Measurements from ENCODE around the gene CHRND.

Gene CHRND

DNA sequence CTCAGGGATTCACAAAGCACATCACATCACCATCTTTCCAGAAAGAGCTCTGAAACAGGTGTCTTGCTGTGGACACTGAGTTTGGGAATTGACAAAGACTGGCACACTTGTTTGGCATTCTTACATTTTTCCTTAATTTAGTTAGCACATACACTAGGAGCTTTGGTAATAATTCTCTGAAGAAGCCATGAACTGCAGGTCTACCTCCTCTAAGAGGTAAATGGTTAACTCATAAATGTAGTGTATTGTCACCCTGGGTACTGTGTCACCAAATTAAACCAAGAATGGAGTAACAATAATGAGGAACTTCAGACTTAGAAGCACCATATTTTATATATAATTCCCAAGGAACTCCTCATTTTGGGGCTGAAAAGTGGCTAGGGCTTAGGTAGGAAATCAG lies 47.1 kb downstream of the CHRND start:
- no peak for DNase-seq (ENCODE audit: low spot score)

GRCh38 chr2:232573771-232574435 lies 47.9 kb downstream of the CHRND start:
- DNase-seq (ENCODE audit: low spot score): no peak

- DNase-seq (ENCODE audit: low spot score): no peak
Observed at GRCh38 chr2:232574674-232575403, 48.9 kb downstream of the CHRND start.

- DNase-seq (ENCODE audit: low spot score): no peak
Observed at GRCh38 chr2:232575404-232575746, 49.4 kb downstream of the CHRND start.

DNA sequence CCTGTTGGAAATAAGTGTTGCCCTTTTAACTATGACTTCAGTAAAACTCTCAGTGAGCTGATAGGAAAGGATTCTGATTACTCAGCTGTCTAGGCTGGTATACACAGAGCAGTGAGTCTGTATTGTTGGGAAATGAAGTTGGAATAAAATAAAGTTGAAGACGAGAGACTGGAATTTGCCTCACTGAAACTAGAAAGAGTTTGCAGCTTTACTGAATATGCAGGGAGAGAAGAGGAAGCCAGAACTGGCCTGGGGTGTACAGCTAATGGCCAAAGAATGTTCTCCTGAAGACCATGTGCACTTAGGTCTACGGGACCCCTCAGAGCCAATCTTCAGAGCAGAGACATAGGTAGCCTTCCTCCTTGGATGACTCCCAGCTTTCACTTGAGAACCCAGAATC lies 51.0 kb downstream of the CHRND start:
- DNase-seq (ENCODE audit: low spot score): no peak

DNA sequence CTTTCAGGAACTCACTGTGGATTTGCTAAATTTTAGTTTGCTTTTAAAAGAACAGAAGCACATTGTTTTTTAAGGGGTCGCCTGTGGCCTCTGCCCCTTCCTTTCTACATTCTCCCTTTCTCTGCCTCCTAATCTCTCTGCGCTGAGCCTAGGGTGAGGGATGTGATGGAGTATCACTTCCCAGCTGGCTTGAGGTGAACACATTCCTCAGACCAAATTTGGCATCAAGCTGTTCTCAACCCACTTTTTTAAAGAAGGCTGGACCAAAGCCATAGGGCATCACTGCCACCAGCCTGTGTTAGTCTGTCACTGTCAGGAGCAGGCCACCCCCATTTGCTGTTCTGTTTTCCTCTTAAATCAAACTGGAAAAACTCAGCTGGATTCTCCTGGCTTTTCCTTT lies 51.9 kb downstream of the CHRND start:
- DNase-seq (ENCODE audit: low spot score): no peak

GRCh38 chr2:232578626-232579025 lies 52.7 kb downstream of the CHRND start:
- no peak for DNase-seq (ENCODE audit: low spot score)

GRCh38 chr2:232580648-232580981 lies 54.7 kb downstream of the CHRND start:
- DNase-seq (ENCODE audit: low spot score): no peak

DNA sequence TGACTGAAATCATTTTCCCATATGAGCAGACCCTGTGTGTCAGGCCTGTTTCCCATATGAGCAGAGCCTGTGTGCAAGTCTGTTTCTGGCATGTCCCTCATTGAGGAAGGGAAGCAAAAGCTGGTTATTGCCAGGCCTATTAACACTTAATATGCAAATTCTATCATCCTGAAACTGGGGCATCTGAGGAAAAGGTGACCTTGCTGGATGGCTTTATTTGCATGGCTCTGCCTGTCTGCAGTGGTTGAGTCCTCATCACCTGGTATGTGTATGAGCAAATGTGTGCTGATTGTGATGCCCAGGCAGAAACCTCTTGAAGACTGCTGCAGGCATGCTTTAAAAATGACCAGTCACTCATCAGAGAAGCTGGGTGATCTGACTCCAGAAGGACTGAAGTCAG lies 55.8 kb downstream of the CHRND start:
- DNase-seq (ENCODE audit: low spot score): no peak

DNA sequence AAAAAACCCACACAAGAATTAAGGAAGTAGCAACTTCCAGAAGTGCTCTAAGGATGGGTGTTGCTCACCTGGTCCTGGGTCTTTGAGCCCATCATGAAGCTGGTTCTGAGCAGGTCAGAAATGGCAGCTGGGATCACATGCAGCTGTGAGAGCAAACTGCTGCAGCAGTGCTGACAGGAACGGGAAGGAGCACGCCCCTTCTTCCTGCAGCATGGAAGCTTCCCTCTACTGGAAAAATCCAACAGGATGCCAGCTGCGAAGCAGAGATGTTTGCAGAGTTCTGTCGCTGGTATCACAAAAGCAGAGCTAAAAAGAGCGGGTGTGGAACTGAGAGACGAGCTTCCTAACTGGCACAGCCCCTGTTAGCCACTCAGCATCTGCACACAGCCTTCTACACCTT lies 58.3 kb downstream of the CHRND start:
- DNase-seq (ENCODE audit: low spot score): no peak

Data from hematopoietic multipotent progenitor cell treated with erythropoietin and hydrocortisone succinate and interleukin-3 and kit ligand, for 15 days (in vitro differentiated cells).